Liver (tissue), 9 donors: ENCODE measurements around the gene DCC. TPM values are rescaled to one million over a fixed set of nuclear protein-coding genes. Genes with fewer than 3 reads are reported as not detected.

Experiments
- DNase-seq: peaks from one replicate; pipeline ENCODE4 v3.0.0-alpha.2; 2017; ENCODE audit warnings: low spot score
- H3K27ac ChIP-seq, 2 donors: one replicate each; pipeline ENCODE4 v1.7.0; 2013; ENCODE audit warnings: inconsistent platforms in 2 of 2, low read length in 2 of 2, control low read depth in 1 of 2, low read depth in 1 of 2, mild to moderate bottlenecking in 1 of 2
- H3K27me3 ChIP-seq, 4 donors: one replicate each; pipeline versions ENCODE4 v1.6.1 to v1.7.0; 2013; ENCODE audit warnings: low read length in 3 of 4, inconsistent platforms in 1 of 4, mild to moderate bottlenecking in 1 of 4, moderate library complexity in 1 of 4; ENCODE audit not compliant: control insufficient read depth in 4 of 4, insufficient read depth in 4 of 4
- H3K36me3 ChIP-seq, 4 donors: one replicate each; pipeline versions ENCODE4 v1.6.1 to v1.7.0; 2013; ENCODE audit warnings: low read length in 3 of 4, mild to moderate bottlenecking in 3 of 4, low read depth in 1 of 4, moderate library complexity in 1 of 4; ENCODE audit not compliant: control insufficient read depth in 4 of 4, insufficient read depth in 3 of 4
- H3K4me1 ChIP-seq, 4 donors: one replicate each; pipeline versions ENCODE4 v1.6.1 to v1.7.0; 2013; ENCODE audit warnings: low read length in 3 of 4, mild to moderate bottlenecking in 3 of 4, moderate library complexity in 1 of 4; ENCODE audit not compliant: control insufficient read depth in 4 of 4, insufficient read depth in 4 of 4
- H3K4me3 ChIP-seq, 3 donors: one replicate each; pipeline versions ENCODE4 v1.6.1 to v1.7.0; 2013; ENCODE audit warnings: low read length in 3 of 3, control low read depth in 1 of 3, low read depth in 1 of 3, mild to moderate bottlenecking in 1 of 3
- H3K9ac ChIP-seq, 2 donors: one replicate each; pipeline ENCODE4 v1.7.0; 2013; ENCODE audit warnings: low read length in 2 of 2, mild to moderate bottlenecking in 2 of 2, moderate library complexity in 2 of 2, control low read depth in 1 of 2, low read depth in 1 of 2
- H3K9me3 ChIP-seq, 4 donors: one replicate each; pipeline versions ENCODE4 v1.6.1 to v1.7.0; 2013; ENCODE audit warnings: low read length in 3 of 4; ENCODE audit not compliant: control insufficient read depth in 4 of 4
- ATF3 ChIP-seq: IDR thresholded peaks from 2 replicates; pipeline ENCODE4 v1.6.1; 2016; ENCODE audit warnings: antibody characterized with exemption
- EGR1 ChIP-seq, 2 donors: IDR thresholded peaks; 2 replicates each; pipeline ENCODE4 v1.6.1; 2016 to 2018; ENCODE audit warnings: antibody characterized with exemption in 2 of 2, low read depth in 2 of 2
- FOXA1 ChIP-seq: IDR thresholded peaks from 2 replicates; pipeline ENCODE4 v1.6.1; 2016; ENCODE audit warnings: antibody characterized with exemption
- FOXA2 ChIP-seq: IDR thresholded peaks from 2 replicates; pipeline ENCODE4 v1.6.1; 2016; ENCODE audit warnings: antibody characterized with exemption
- GABPA ChIP-seq, 2 donors: IDR thresholded peaks in 1 of 2; conservative IDR thresholded peaks in 1 of 2; 2 replicates each; pipeline ENCODE4 v1.6.1; 2016; ENCODE audit warnings: antibody characterized with exemption in 2 of 2, mild to moderate bottlenecking in 1 of 2, moderate library complexity in 1 of 2
- HNF4A ChIP-seq, 2 donors: conservative IDR thresholded peaks; 2 replicates each; pipeline ENCODE4 v1.6.1; 2016; ENCODE audit warnings: antibody characterized with exemption in 2 of 2, mild to moderate bottlenecking in 2 of 2
- HNF4G ChIP-seq: IDR thresholded peaks from 2 replicates; pipeline ENCODE4 v1.6.1; 2016; ENCODE audit warnings: antibody characterized with exemption
- JUND ChIP-seq, 2 donors: IDR thresholded peaks; 2 replicates each; pipeline ENCODE4 v1.6.1; 2016; ENCODE audit warnings: antibody characterized with exemption in 2 of 2
- MAX ChIP-seq: IDR thresholded peaks from 2 replicates; pipeline ENCODE4 v1.6.1; 2016; ENCODE audit warnings: antibody characterized with exemption
- NR2F2 ChIP-seq: IDR thresholded peaks from 2 replicates; pipeline ENCODE4 v1.6.1; 2016; ENCODE audit warnings: antibody characterized with exemption
- RAD21 ChIP-seq, 2 donors: IDR thresholded peaks; 2 replicates each; pipeline ENCODE4 v1.6.1; 2016; ENCODE audit warnings: antibody characterized with exemption in 2 of 2, mild to moderate bottlenecking in 2 of 2
- REST ChIP-seq: IDR thresholded peaks from 2 replicates; pipeline ENCODE4 v1.6.1; 2016; ENCODE audit warnings: antibody characterized with exemption, mild to moderate bottlenecking
- RXRA ChIP-seq, 2 donors: IDR thresholded peaks; 2 replicates each; pipeline ENCODE4 v1.6.1; 2017 to 2018; ENCODE audit warnings: antibody characterized with exemption in 2 of 2, mild to moderate bottlenecking in 1 of 2
- SP1 ChIP-seq: IDR thresholded peaks from 2 replicates; pipeline ENCODE4 v1.6.1; 2018; ENCODE audit warnings: antibody characterized with exemption, mild to moderate bottlenecking
- TAF1 ChIP-seq: conservative IDR thresholded peaks from 2 replicates; pipeline ENCODE4 v1.6.1; 2016; ENCODE audit warnings: antibody characterized with exemption, mild to moderate bottlenecking
- YY1 ChIP-seq: IDR thresholded peaks from 2 replicates; pipeline ENCODE4 v1.6.1; 2016; ENCODE audit warnings: antibody characterized with exemption, mild to moderate bottlenecking
- ZBTB33 ChIP-seq: IDR thresholded peaks from 2 replicates; pipeline ENCODE4 v1.6.1; 2016; ENCODE audit warnings: antibody characterized with exemption
- WGBS: extraction: QIAGEN DNeasy Blood & Tissue Kit; methylation state at CpG from one replicate; pipeline ENCODE4 v1.1.7; 2013; 5-methylcytosine and 5-hydroxymethylcytosine counted together
- polyA plus RNA-seq, 2 donors: library from polyadenylated mRNA; stranded (reverse) in 1 of 2; unstranded in 1 of 2; fragments of 200-250 nt in 1 of 2; fragments of >200 nt in 1 of 2; fragmentation: Nextera tagmentation in 1 of 2; extraction: Ambion mirVana in 1 of 2; gene quantifications; one replicate each; pipeline versions ENCODE4 v1.2.1 to v1.2.3, GENCODE V29; 2013 to 2015
- total RNA-seq, 2 donors: library from RNA; depleted of rRNA; stranded (reverse); fragments of >200 nt; gene quantifications; one replicate each; pipeline ENCODE4 v1.2.3, GENCODE V29; 2014
- donor health status: healthy.
- donor health status: healthy.
- donor health status: healthy.
- donor health status: healthy.
- donor health status: healthy.

Gene DCC
- total and polyA plus RNA-seq, 4 donors = under 0.01 to 0.03 TPM; not detected in 2

GRCh38 chr18:52605345-52605744, 265.3 kb downstream of the DCC start:
- DNase-seq = no peak
- 83% methylated on average over 3 of the region's 3 CpGs for WGBS
- no peak overlapping the region for H3K9ac ChIP-seq
- no peak overlapping the region for H3K4me3 ChIP-seq
- H3K4me1 ChIP-seq = no peaks in the 10 kb centered on the region
- H3K27ac ChIP-seq = no peak overlapping the region
- no peaks in the 10 kb centered on the region for H3K36me3 ChIP-seq
- H3K27me3 ChIP-seq = peaks cover 0 to 2% (median 0%) of the 10 kb centered on the region in 4 donors
- TF ChIP-seq NR2F2 = no peak
- TF ChIP-seq FOXA1 = no peak
- no peak for TF ChIP-seq EGR1 (IDR thresholded peaks at IDR 0.05; ENCODE audit: low read depth in 2 of 2)
- no peak for TF ChIP-seq SP1
- no peak for TF ChIP-seq ZBTB33
- no peak for TF ChIP-seq MAX
- no peak for TF ChIP-seq RXRA (IDR thresholded peaks at IDR 0.05)
- H3K9me3 ChIP-seq = no peaks in the 10 kb centered on the region

GRCh38 chr18:52607985-52608384, 268.0 kb downstream of the DCC start:
- Histone ChIP-seq H3K4me1 (no peaks in the 10 kb centered on the region), H3K27me3 (peaks cover 0 to 2% (median 0%) of the 10 kb centered on the region in 4 donors), H3K9ac (no peak overlapping the region), H3K4me3 (no peak overlapping the region), H3K9me3 (no peaks in the 10 kb centered on the region), H3K36me3 (no peaks in the 10 kb centered on the region), H3K27ac (no peak overlapping the region)
- DNase-seq = no peak
- 78% methylated on average over 2 of the region's 2 CpGs for WGBS
- no peak for TF ChIP-seq JUND (IDR thresholded peaks at IDR 0.05)
- no peak for TF ChIP-seq ZBTB33
- TF ChIP-seq SP1 = no peak
- no peak for TF ChIP-seq FOXA2
- TF ChIP-seq HNF4G = no peak

GRCh38 chr18:52610451-52611115, 270.6 kb downstream of the DCC start:
- Histone ChIP-seq H3K27me3 (peaks cover 0 to 2% (median 0%) of the 10 kb centered on the region in 4 donors), H3K9ac (no peak overlapping the region), H3K9me3 (no peaks in the 10 kb centered on the region), H3K27ac (no peak overlapping the region), H3K4me3 (no peak overlapping the region), H3K4me1 (no peaks in the 10 kb centered on the region), H3K36me3 (no peaks in the 10 kb centered on the region)
- no peak for DNase-seq
- WGBS = 83% methylated on average over 3 of the region's 3 CpGs
- TF ChIP-seq MAX (no peak), NR2F2 (no peak), GABPA (IDR thresholded peaks at IDR 0.05 in 1 of 2, conservative IDR thresholded peaks at IDR 0.05 in 1 of 2) (no peak), TAF1 (no peak), FOXA2 (no peak), RAD21 (IDR thresholded peaks at IDR 0.05) (no peak), SP1 (no peak), ATF3 (no peak), EGR1 (IDR thresholded peaks at IDR 0.05; ENCODE audit: low read depth in 2 of 2) (no peak), ZBTB33 (no peak), REST (no peak), HNF4A (conservative IDR thresholded peaks at IDR 0.05) (no peak), HNF4G (no peak), YY1 (no peak)
